GM12874 (cell line): ENCODE data around the gene MT1A.

Source experiments
- TF ChIP-seq, protein P1 (sequence below): IDR thresholded peaks from 2 replicates; pipeline ENCODE4 v1.5.1; 2011; ENCODE audit warnings: low read depth, mild to moderate bottlenecking, control low read depth, low read length, moderate library complexity; ENCODE audit not compliant: insufficient read depth

Gene MT1A

DNA sequence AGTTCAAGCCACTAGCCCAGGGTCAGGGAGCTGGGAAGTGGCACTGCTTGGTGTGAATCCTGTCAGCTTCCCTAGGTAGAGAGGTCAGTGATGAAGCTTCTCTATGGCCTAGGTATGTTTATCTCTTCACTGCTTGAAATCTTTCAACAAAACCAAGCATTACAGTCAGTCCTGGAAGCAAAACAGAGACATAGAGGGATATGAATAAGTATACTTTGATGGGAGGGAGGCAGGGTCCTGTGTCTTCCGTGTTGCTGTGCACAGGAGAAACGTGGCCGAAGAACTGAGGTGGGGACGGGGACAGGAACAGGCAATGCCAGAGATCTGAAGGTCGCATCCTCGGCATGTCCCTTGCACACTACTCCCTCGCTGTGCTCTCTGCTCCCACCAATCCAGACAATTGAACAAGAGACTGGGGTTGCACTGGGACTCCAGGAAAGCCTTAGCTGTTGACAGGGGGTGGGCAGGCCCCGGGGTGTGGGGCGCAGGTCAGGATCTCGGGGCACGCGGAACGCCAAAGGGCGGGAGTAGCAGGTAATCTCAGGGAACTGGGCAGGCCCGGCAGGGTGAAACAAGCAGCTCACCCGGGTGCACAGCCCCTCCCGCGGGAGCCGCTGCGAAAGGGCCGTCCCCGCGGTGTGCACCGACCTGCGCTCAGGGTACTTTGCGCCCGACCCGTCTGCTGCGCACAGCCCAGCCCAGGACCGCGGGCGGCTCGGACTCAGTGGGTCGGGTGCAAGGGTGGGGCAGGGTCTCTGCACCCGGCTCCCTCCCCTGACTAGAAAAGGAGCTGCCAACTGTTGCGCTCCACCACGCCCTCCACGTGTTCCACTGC is 30.8 kb downstream of the MT1A start, which contains the start of gene MT1H:
Gene MT1H (plus strand): TSS at position 810 of the 835 bp plus-strand sequence. CDS start 71 bp downstream, outside the sequence.
- TF ChIP-seq, protein P1, sequence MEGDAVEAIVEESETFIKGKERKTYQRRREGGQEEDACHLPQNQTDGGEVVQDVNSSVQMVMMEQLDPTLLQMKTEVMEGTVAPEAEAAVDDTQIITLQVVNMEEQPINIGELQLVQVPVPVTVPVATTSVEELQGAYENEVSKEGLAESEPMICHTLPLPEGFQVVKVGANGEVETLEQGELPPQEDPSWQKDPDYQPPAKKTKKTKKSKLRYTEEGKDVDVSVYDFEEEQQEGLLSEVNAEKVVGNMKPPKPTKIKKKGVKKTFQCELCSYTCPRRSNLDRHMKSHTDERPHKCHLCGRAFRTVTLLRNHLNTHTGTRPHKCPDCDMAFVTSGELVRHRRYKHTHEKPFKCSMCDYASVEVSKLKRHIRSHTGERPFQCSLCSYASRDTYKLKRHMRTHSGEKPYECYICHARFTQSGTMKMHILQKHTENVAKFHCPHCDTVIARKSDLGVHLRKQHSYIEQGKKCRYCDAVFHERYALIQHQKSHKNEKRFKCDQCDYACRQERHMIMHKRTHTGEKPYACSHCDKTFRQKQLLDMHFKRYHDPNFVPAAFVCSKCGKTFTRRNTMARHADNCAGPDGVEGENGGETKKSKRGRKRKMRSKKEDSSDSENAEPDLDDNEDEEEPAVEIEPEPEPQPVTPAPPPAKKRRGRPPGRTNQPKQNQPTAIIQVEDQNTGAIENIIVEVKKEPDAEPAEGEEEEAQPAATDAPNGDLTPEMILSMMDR, result no peak

DNA sequence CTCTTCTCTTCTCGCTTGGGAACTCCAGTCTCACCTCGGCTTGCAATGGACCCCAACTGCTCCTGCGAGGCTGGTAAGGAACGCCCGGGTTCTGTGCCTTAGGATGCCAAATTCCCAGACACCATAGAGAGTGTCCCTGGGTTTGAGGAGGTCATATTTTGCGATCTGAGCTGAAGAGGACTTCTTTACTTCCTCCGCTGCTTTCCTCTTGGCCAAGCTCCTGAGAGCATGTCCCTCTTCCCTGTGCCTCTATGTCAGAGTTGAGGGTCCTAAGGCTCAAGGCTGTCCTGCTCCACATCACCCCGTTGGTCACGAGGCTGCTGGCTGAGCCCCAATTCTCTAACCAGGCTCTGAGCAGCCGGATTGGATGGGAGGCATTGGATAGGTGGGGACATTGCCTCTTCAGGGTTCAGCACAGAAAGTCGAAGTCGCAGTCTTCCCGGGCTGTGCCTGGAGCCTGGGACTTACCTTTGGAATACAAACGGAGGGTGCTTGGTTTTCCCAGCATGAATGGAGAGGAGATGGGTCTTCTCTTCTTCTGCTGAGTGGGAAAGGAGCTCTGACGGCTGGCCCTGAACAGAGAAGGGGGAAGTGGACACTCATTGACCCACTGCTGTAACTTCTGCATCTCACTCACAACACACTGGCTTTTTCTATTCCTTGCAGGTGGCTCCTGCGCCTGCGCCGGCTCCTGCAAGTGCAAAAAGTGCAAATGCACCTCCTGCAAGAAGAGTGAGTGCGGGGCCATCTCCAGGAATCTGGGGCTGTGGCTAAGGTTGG is 31.6 kb downstream of the MT1A start:
- TF ChIP-seq, protein P1, result no peak

GRCh38 chr16:56670620-56670934 is 32.1 kb downstream of the MT1A start:
- TF ChIP-seq, protein P1, result no peak

- TF ChIP-seq, protein P1, result no peak
Measured at GRCh38 chr16:56672761-56673536, 34.5 kb downstream of the MT1A start.

- TF ChIP-seq, protein P1, result peak; percentile 50
Measured at GRCh38 chr16:56673921-56674320, 35.5 kb downstream of the MT1A start.

DNA sequence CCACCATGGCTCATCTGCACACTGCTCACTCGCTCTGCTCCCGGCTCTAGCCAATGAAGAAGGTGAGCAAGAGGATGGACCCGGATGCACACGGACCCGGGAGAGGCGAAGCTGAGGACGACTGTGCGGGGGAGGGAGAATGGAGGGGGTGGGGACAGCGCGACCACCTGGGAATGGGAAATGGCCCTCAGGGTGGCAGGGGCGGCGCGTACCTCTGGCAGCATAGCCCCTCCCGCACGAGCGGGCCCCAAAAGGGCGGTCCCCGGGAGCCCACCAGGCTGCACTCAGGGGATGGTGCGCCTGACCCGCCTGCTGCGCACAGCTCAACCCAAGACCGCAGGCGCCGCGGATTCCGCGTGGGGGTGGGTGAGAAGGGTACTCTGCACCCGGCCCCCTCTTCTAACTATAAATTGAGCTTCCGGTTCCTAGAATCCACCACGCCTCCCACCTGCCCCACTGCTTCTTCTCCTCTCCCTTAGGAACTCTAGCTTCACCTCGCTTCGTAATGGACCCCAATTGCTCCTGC is 37.3 kb downstream of the MT1A start:
- TF ChIP-seq, protein P1, result no peak
